ENCODE measurements around the gene OR6K6. TPM values are rescaled to one million over a fixed set of nuclear protein-coding genes. Genes with fewer than 3 reads are reported as not detected.

The OR6K6 gene
- polyA plus RNA-seq, 1 donor (not counting 4 experiments of a cell fraction or from before 2014, with no cell fraction given), result not detected

GRCh38 chr1:158801396-158801795, 46.9 kb downstream of the OR6K6 start:
- no peak for FAIRE-seq

GRCh38 chr1:158803678-158804077, 49.2 kb downstream of the OR6K6 start:
- H2AFZ ChIP-seq (ENCODE audit: control insufficient read depth, low read length), result no peak overlapping the region
- H4K20me1 ChIP-seq (ENCODE audit: control insufficient read depth, extremely low read depth, insufficient read depth, low read length), result no peaks in the 10 kb centered on the region
- dilution Hi-C loops (cut with MboI; ENCODE audit: extremely low pct_ligation_motif_present, low sequenced_read_pairs), result no loop called here
- H3K9me3 ChIP-seq (ENCODE audit: control insufficient read depth, low read depth, low read length), result no peaks in the 10 kb centered on the region
- H3K79me2 ChIP-seq (ENCODE audit: control insufficient read depth, insufficient read depth, low read length), result no peaks in the 10 kb centered on the region
- no peak overlapping the region for H3K4me3 ChIP-seq (ENCODE audit: control insufficient read depth in 2 of 3, extremely low read depth in 1 of 3, insufficient read depth in 2 of 3, low read depth in 1 of 3, low read length in 3 of 3)
- DNase-seq (ENCODE audit: low read depth, low spot score), result no peak
- no peak overlapping the region for H3K27ac ChIP-seq (ENCODE audit: control insufficient read depth, insufficient read depth, low read length)
- H3K4me1 ChIP-seq (ENCODE audit: control insufficient read depth, extremely low read depth, insufficient read depth, low read length), result no peaks in the 10 kb centered on the region
- no peak overlapping the region for H3K9ac ChIP-seq (ENCODE audit: control insufficient read depth, extremely low read depth, insufficient read depth, low read length)
- H3K4me2 ChIP-seq (ENCODE audit: control insufficient read depth, extremely low read depth, insufficient read depth, low read depth, low read length), result no peak overlapping the region
- no peaks in the 10 kb centered on the region for H3K9me1 ChIP-seq (ENCODE audit: control insufficient read depth, extremely low read depth, insufficient read depth, low read length)
- no peaks in the 10 kb centered on the region for H3K36me3 ChIP-seq (ENCODE audit: control insufficient read depth in 2 of 2, extremely low read depth in 1 of 2, insufficient read depth in 2 of 2, low read length in 2 of 2)
- FAIRE-seq, result no peak
- no peak for TF ChIP-seq CTCF (optimal IDR thresholded peaks at IDR 0.05 in 1 of 3, IDR thresholded peaks at IDR 0.05 in 1 of 3, conservative IDR thresholded peaks at IDR 0.05 in 1 of 3; ENCODE audit: extremely low read depth in 1 of 3, insufficient read depth in 2 of 3, low read length in 3 of 3)
- no peak for TF ChIP-seq EZH2 (IDR thresholded peaks at IDR 0.05; ENCODE audit: low read length)
- no peaks in the 10 kb centered on the region for H3K27me3 ChIP-seq (ENCODE audit: control insufficient read depth, extremely low read depth, insufficient read depth, low read length)

More at GRCh38 chr1:158801396-158801795, 46.9 kb downstream of the OR6K6 start:
- dilution Hi-C loops (cut with MboI; ENCODE audit: extremely low pct_ligation_motif_present, low sequenced_read_pairs), result no loop called here
- no peaks in the 10 kb centered on the region for H3K79me2 ChIP-seq (ENCODE audit: control insufficient read depth, insufficient read depth, low read length)
- H3K4me3 ChIP-seq (ENCODE audit: control insufficient read depth in 2 of 3, extremely low read depth in 1 of 3, insufficient read depth in 2 of 3, low read depth in 1 of 3, low read length in 3 of 3), result no peak overlapping the region
- H3K9ac ChIP-seq (ENCODE audit: control insufficient read depth, extremely low read depth, insufficient read depth, low read length), result no peak overlapping the region
- no peaks in the 10 kb centered on the region for H3K4me1 ChIP-seq (ENCODE audit: control insufficient read depth, extremely low read depth, insufficient read depth, low read length)
- H4K20me1 ChIP-seq (ENCODE audit: control insufficient read depth, extremely low read depth, insufficient read depth, low read length), result no peaks in the 10 kb centered on the region
- H3K9me3 ChIP-seq (ENCODE audit: control insufficient read depth, low read depth, low read length), result no peaks in the 10 kb centered on the region
- H3K36me3 ChIP-seq (ENCODE audit: control insufficient read depth in 2 of 2, extremely low read depth in 1 of 2, insufficient read depth in 2 of 2, low read length in 2 of 2), result no peaks in the 10 kb centered on the region
- no peak overlapping the region for H2AFZ ChIP-seq (ENCODE audit: control insufficient read depth, low read length)
- TF ChIP-seq EZH2 (IDR thresholded peaks at IDR 0.05; ENCODE audit: low read length), result no peak
- TF ChIP-seq CTCF (optimal IDR thresholded peaks at IDR 0.05 in 1 of 3, IDR thresholded peaks at IDR 0.05 in 1 of 3, conservative IDR thresholded peaks at IDR 0.05 in 1 of 3; ENCODE audit: extremely low read depth in 1 of 3, insufficient read depth in 2 of 3, low read length in 3 of 3), result no peak
- H3K27ac ChIP-seq (ENCODE audit: control insufficient read depth, insufficient read depth, low read length), result no peak overlapping the region
- DNase-seq (ENCODE audit: low read depth, low spot score), result no peak
- H3K27me3 ChIP-seq (ENCODE audit: control insufficient read depth, extremely low read depth, insufficient read depth, low read length), result no peaks in the 10 kb centered on the region
- H3K9me1 ChIP-seq (ENCODE audit: control insufficient read depth, extremely low read depth, insufficient read depth, low read length), result no peaks in the 10 kb centered on the region
- H3K4me2 ChIP-seq (ENCODE audit: control insufficient read depth, extremely low read depth, insufficient read depth, low read depth, low read length), result no peak overlapping the region

Small RNA genes within 50 kb of the gene (small RNA-seq; reads per million reads assigned to genes)
- 0 reads per million in 3 experiments for gene OR2AQ1P (ENCODE audit: insufficient read length in 3 of 3, low read depth in 3 of 3, low replicate concordance in 1 of 3)

Other genes starting within 250 kb of the OR6K6 start
- not detected in 3 replicates for gene OR6Y1, start 200.3 kb upstream of the OR6K6 start, polyA plus RNA-seq
- not detected in 3 replicates for gene OR6P1, start 184.1 kb upstream of the OR6K6 start, polyA plus RNA-seq
- not detected in 3 replicates for gene OR10X1, start 174.8 kb upstream of the OR6K6 start, polyA plus RNA-seq
- not detected in 3 replicates for gene OR10Z1, start 149.5 kb upstream of the OR6K6 start, polyA plus RNA-seq
- not detected in 3 replicates for gene SPTA1, start 68.0 kb upstream of the OR6K6 start, polyA plus RNA-seq
- gene OR6K2, start 54.1 kb upstream of the OR6K6 start, polyA plus RNA-seq, result not detected in 3 replicates
- gene OR6K3, start 34.0 kb upstream of the OR6K6 start, polyA plus RNA-seq, result not detected in 3 replicates
- not detected in 3 replicates for gene OR6N1, start 17.5 kb downstream of the OR6K6 start, polyA plus RNA-seq
- gene OR6N2, start 26.5 kb downstream of the OR6K6 start, polyA plus RNA-seq, result not detected in 3 replicates
- not detected in 3 replicates for gene MNDA, start 76.6 kb downstream of the OR6K6 start, polyA plus RNA-seq
- 0.14 to 0.82 TPM (median 0.37 TPM) in 3 replicates for gene PYHIN1, start 176.8 kb downstream of the OR6K6 start, polyA plus RNA-seq